ENCODE results near the gene PLCXD3. TPM values are rescaled to one million over a fixed set of nuclear protein-coding genes. Genes with fewer than 3 reads are reported as not detected.
"Not testable (repeated sequence)": the region's sequence is repeated elsewhere in the genome, so short reads cannot be mapped to it uniquely, and the experiment has no call there.

The PLCXD3 gene
- total RNA-seq, 2 donors from 2014 or later = not detected

DNA sequence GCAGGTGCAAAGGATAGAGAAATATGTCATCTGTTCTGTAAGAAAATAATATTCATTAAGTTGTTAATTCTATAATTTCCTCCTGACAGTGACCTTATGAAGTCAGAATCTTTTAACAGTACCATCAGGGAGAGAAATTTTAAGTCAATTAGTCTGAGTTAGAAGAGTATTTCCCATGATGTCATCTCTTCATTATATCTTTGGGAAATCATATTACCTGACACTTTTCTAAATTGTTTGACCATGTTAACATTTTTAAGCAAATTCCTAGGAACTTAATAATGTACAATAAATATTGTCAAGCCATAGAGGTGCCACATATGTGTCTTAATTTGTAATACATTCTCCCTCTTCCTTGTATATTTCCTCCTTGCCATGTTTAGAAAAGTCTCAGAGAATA lies 172.7 kb downstream of the PLCXD3 start:
- no peak overlapping the region for H3K4me3 Mint-ChIP-seq
- H3K9me3 Mint-ChIP-seq = no peaks in the 10 kb centered on the region
- H3K36me3 Mint-ChIP-seq = no peaks in the 10 kb centered on the region
- ATAC-seq = no peak
- DNase-seq (ENCODE audit: low spot score) = no peak
- H3K27me3 Mint-ChIP-seq = no peaks in the 10 kb centered on the region
- H3K4me1 Mint-ChIP-seq (ENCODE audit: low read depth in 2 of 2) = no peaks in the 10 kb centered on the region
- no peak overlapping the region for H3K27ac Mint-ChIP-seq

- Mint-ChIP-seq H3K36me3 (no peaks in the 10 kb centered on the region), H3K4me1 (ENCODE audit: low read depth in 2 of 2) (no peaks in the 10 kb centered on the region), H3K27ac (no peak overlapping the region), H3K9me3 (no peaks in the 10 kb centered on the region), H3K4me3 (no peak overlapping the region), H3K27me3 (no peaks in the 10 kb centered on the region)
- no peak for ATAC-seq
- no peak for DNase-seq (ENCODE audit: low spot score)
Measured at GRCh38 chr5:41337216-41337615, 173.2 kb downstream of the PLCXD3 start.

GRCh38 chr5:41336471-41336870 lies 173.9 kb downstream of the PLCXD3 start:
- H3K27me3 Mint-ChIP-seq = no peaks in the 10 kb centered on the region
- no peaks in the 10 kb centered on the region for H3K9me3 Mint-ChIP-seq
- no peaks in the 10 kb centered on the region for H3K36me3 Mint-ChIP-seq
- no peak overlapping the region for H3K27ac Mint-ChIP-seq
- ATAC-seq = no peak
- no peak for DNase-seq (ENCODE audit: low spot score)
- H3K4me1 Mint-ChIP-seq (ENCODE audit: low read depth in 2 of 2) = no peaks in the 10 kb centered on the region
- H3K4me3 Mint-ChIP-seq = no peak overlapping the region

DNA sequence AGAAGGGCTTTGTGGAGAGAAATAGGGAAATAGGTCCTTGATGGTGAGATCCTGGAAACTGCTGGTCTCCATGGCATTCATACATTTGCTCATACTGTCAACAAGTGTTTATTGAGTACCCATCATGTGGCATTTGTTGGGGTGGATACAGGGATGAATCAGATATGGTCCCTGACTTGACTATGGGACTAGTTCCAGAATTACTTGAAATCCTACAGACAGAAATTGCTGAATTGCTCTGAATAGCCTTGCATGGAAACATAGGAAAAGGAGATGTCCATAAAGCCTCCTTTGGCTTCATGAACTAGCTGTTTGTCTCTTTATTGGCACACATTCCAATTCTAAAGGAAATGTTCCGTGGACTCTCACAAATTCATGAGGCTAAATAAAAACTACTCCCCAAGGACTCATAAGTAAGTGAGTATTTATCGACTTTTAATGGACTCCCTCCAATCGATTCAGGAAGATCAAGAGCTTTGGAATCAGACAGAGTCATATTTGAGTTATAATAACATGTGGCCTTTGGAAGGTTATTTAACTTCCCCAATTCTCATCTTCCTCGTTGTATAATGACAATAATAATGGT lies 174.7 kb downstream of the PLCXD3 start:
- Mint-ChIP-seq H3K27me3 (no peaks in the 10 kb centered on the region), H3K27ac (no peak overlapping the region), H3K4me1 (ENCODE audit: low read depth in 2 of 2) (no peaks in the 10 kb centered on the region), H3K4me3 (no peak overlapping the region), H3K36me3 (no peaks in the 10 kb centered on the region), H3K9me3 (no peaks in the 10 kb centered on the region)
- DNase-seq (ENCODE audit: low spot score) (no peak), ATAC-seq (no peak)

DNA sequence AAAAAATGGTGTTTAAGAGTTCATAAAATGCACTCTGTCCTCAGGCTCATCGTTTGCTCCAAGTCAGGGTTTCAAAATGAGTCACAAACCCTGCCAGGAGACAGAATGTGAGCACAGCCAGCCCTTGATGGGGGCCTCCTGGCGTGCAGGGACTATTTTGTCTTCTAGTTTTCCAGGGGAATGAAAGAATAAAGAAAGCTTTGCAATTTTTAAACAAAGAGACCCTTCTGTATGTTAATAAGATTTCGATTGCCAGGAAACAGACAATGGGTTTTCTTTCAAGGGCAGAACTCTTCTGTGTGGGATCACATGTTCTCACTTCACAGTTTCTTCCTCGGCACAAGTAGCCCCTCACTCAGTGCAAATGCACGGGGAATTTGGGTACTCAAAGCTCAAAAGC lies 175.6 kb downstream of the PLCXD3 start:
- no peak overlapping the region for H3K4me3 Mint-ChIP-seq
- DNase-seq (ENCODE audit: low spot score) = no peak

GRCh38 chr5:41334221-41334620 lies 176.2 kb downstream of the PLCXD3 start:
- DNase-seq (ENCODE audit: low spot score) (no peak), ATAC-seq (no peak)
- no peaks in the 10 kb centered on the region for H3K36me3 Mint-ChIP-seq
- H3K9me3 Mint-ChIP-seq = peaks cover 3% of the 10 kb centered on the region
- H3K27me3 Mint-ChIP-seq = no peaks in the 10 kb centered on the region
- no peak overlapping the region for H3K27ac Mint-ChIP-seq
- H3K4me3 Mint-ChIP-seq = no peak overlapping the region
- H3K4me1 Mint-ChIP-seq (ENCODE audit: low read depth in 2 of 2) = no peaks in the 10 kb centered on the region

More for the DNA sequence above, 175.6 kb downstream of the PLCXD3 start:
- no peaks in the 10 kb centered on the region for H3K36me3 Mint-ChIP-seq
- H3K4me1 Mint-ChIP-seq (ENCODE audit: low read depth in 2 of 2) = no peaks in the 10 kb centered on the region
- H3K27me3 Mint-ChIP-seq = no peaks in the 10 kb centered on the region
- ATAC-seq = no peak
- H3K27ac Mint-ChIP-seq = no peak overlapping the region
- peaks cover 3% of the 10 kb centered on the region for H3K9me3 Mint-ChIP-seq

GRCh38 chr5:41325074-41325473 lies 185.3 kb downstream of the PLCXD3 start:
- no peaks in the 10 kb centered on the region for H3K27me3 Mint-ChIP-seq
- no peak overlapping the region for H3K4me3 Mint-ChIP-seq
- DNase-seq (ENCODE audit: low spot score) (no peak), ATAC-seq (no peak)
- no peaks in the 10 kb centered on the region for H3K36me3 Mint-ChIP-seq
- peaks cover 18% of the 10 kb centered on the region for H3K9me3 Mint-ChIP-seq
- H3K27ac Mint-ChIP-seq = no peak overlapping the region
- H3K4me1 Mint-ChIP-seq (ENCODE audit: low read depth in 2 of 2) = no peaks in the 10 kb centered on the region

DNA sequence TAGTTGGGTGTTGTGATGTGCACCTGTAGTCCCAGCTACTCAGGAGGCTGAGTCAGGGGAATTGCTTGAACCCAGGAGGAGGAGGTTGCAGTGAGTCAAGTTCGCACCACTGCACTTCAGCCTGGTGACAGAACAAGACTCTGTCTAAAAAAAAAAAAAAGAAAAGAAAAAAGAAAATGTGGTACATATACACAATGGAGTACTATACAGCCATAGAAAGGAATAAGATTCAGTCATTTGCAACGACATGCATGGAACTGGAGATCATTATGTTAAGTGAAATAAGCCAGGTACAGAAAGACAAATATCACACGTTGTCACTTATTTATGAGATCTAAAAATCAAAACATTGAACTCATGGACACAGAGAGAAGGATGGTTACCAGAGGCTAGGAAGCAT lies 187.6 kb downstream of the PLCXD3 start:
- not testable (repeated sequence) for ATAC-seq; DNase-seq (ENCODE audit: low spot score); H3K4me1 Mint-ChIP-seq (ENCODE audit: low read depth in 2 of 2); H3K4me3 Mint-ChIP-seq; H3K36me3 Mint-ChIP-seq; H3K27ac Mint-ChIP-seq; H3K27me3 Mint-ChIP-seq
- H3K9me3 Mint-ChIP-seq = peaks cover 23% of the 10 kb centered on the region

DNA sequence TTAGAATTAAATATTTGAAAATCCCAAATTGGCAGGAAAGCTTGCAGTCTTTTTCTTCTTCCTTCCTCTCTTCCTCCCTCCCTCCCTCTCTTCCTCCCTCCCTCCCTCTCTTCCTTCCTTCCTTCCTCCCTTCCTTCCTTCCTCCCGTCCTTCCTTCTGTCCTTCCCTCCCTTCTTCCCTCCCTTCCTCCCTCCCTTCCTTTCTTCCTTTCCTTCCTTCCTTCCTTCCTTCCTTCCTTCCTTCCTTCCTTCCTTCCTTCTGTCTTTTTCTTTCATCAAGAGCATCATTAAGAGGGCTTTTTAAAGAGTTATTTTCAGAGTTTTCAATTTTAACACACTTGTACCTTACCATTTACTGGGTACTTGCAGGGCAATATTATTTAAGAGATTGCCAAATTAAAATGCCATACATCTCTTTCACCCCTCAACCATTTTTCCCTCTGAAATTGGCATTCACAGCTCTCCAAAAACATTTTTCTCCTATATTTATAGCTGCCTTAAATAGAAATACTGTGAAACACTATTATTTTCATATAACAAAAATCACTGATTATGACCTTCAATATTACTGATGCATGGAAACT lies 197.8 kb downstream of the PLCXD3 start:
- H3K27ac Mint-ChIP-seq = no peak overlapping the region
- ATAC-seq (no peak), DNase-seq (ENCODE audit: low spot score) (no peak)
- no peak overlapping the region for H3K4me3 Mint-ChIP-seq
- peaks cover 21% of the 10 kb centered on the region for H3K9me3 Mint-ChIP-seq
- H3K36me3 Mint-ChIP-seq = no peaks in the 10 kb centered on the region
- H3K27me3 Mint-ChIP-seq = no peaks in the 10 kb centered on the region
- H3K4me1 Mint-ChIP-seq (ENCODE audit: low read depth in 2 of 2) = no peaks in the 10 kb centered on the region

DNA sequence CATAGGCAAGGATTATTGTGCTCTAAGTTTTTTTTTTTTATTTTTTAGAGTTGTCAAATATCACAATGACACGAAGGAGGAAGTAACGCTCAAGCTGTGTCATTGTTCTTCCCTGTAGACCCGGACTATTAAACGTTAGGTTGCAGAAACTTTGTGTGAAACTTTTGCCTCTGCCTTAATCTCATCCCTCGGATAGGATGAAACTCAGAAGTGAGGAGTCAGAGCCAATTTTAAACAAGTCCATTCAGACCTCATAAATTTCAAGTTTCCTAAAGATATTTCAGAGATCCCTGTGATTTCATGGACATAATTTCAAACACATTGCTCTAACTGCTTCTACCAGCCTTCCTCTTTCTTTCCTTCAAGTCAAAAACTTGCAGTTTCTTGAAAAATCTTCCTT lies 198.3 kb downstream of the PLCXD3 start:
- no peak overlapping the region for H3K27ac Mint-ChIP-seq
- no peaks in the 10 kb centered on the region for H3K36me3 Mint-ChIP-seq
- DNase-seq (ENCODE audit: low spot score) (no peak), ATAC-seq (no peak)
- H3K9me3 Mint-ChIP-seq = peaks cover 19% of the 10 kb centered on the region
- H3K4me1 Mint-ChIP-seq (ENCODE audit: low read depth in 2 of 2) = no peaks in the 10 kb centered on the region
- no peaks in the 10 kb centered on the region for H3K27me3 Mint-ChIP-seq
- H3K4me3 Mint-ChIP-seq = no peak overlapping the region

GRCh38 chr5:41309275-41309674 lies 201.1 kb downstream of the PLCXD3 start:
- no peaks in the 10 kb centered on the region for H3K4me1 Mint-ChIP-seq (ENCODE audit: low read depth in 2 of 2)
- ATAC-seq (no peak), DNase-seq (ENCODE audit: low spot score) (no peak)
- peaks cover 11% of the 10 kb centered on the region for H3K9me3 Mint-ChIP-seq
- no peak overlapping the region for H3K27ac Mint-ChIP-seq
- H3K4me3 Mint-ChIP-seq = no peak overlapping the region
- H3K27me3 Mint-ChIP-seq = no peaks in the 10 kb centered on the region
- no peaks in the 10 kb centered on the region for H3K36me3 Mint-ChIP-seq

- no peaks in the 10 kb centered on the region for H3K4me1 Mint-ChIP-seq (ENCODE audit: low read depth in 2 of 2)
- DNase-seq (ENCODE audit: low spot score) = no peak
- no peak for ATAC-seq
- H3K27me3 Mint-ChIP-seq = no peaks in the 10 kb centered on the region
- H3K27ac Mint-ChIP-seq = no peak overlapping the region
- H3K9me3 Mint-ChIP-seq = peaks cover 7% of the 10 kb centered on the region
- H3K36me3 Mint-ChIP-seq = no peaks in the 10 kb centered on the region
- H3K4me3 Mint-ChIP-seq = no peak overlapping the region
Measured at GRCh38 chr5:41306005-41306404, 204.4 kb downstream of the PLCXD3 start.

GRCh38 chr5:41305056-41305455 lies 205.3 kb downstream of the PLCXD3 start:
- H3K4me1 Mint-ChIP-seq (ENCODE audit: low read depth in 2 of 2) = no peaks in the 10 kb centered on the region
- no peaks in the 10 kb centered on the region for H3K27me3 Mint-ChIP-seq
- no peak for ATAC-seq
- no peak overlapping the region for H3K4me3 Mint-ChIP-seq
- no peaks in the 10 kb centered on the region for H3K36me3 Mint-ChIP-seq
- no peak for DNase-seq (ENCODE audit: low spot score)
- H3K27ac Mint-ChIP-seq = no peak overlapping the region
- peaks cover 4% of the 10 kb centered on the region for H3K9me3 Mint-ChIP-seq

- Mint-ChIP-seq H3K4me1 (ENCODE audit: low read depth in 2 of 2) (no peaks in the 10 kb centered on the region), H3K36me3 (no peaks in the 10 kb centered on the region), H3K27me3 (no peaks in the 10 kb centered on the region), H3K9me3 (peaks cover 3% of the 10 kb centered on the region), H3K27ac (no peak overlapping the region), H3K4me3 (no peak overlapping the region)
- ATAC-seq (no peak), DNase-seq (ENCODE audit: low spot score) (no peak)
Measured at GRCh38 chr5:41296066-41296465, 214.3 kb downstream of the PLCXD3 start.

GRCh38 chr5:41291323-41291722 lies 219.1 kb downstream of the PLCXD3 start:
- ATAC-seq (no peak), DNase-seq (ENCODE audit: low spot score) (no peak)
- H3K36me3 Mint-ChIP-seq = no peaks in the 10 kb centered on the region
- no peaks in the 10 kb centered on the region for H3K27me3 Mint-ChIP-seq
- H3K27ac Mint-ChIP-seq = no peak overlapping the region
- peaks cover 12% of the 10 kb centered on the region for H3K9me3 Mint-ChIP-seq
- no peak overlapping the region for H3K4me3 Mint-ChIP-seq
- H3K4me1 Mint-ChIP-seq (ENCODE audit: low read depth in 2 of 2) = no peaks in the 10 kb centered on the region

Data from natural killer cell treated with Interleukin-12 subunit alpha and Interleukin-12 subunit beta and Interleukin-15 and Interleukin-18, amount 100 ng/mL, for 72 hours (primary cell).